Smooth muscle cell (in vitro differentiated cells): ENCODE measurements around the gene AGAP1. TPM values are rescaled to one million over a fixed set of nuclear protein-coding genes. Genes with fewer than 3 reads are reported as not detected.

Source experiments
- DNase-seq: peaks from one replicate; lab custom pipeline; 2025; ENCODE audit not compliant: unreplicated experiment; lab: John Stamatoyannopoulos, UW
- H2AFZ ChIP-seq: fragments of 200-600 bp; sonication (generic); 2 replicates; pipeline ENCODE4 v1.6.0; 2016; ENCODE audit warnings: antibody characterized with exemption, low read depth, mild to moderate bottlenecking
- H3F3A ChIP-seq: fragments of 200-600 bp; sonication (generic); 2 replicates; pipeline ENCODE4 v1.6.0; 2017; ENCODE audit warnings: antibody characterized with exemption, low read depth
- H3K27ac ChIP-seq: fragments of 200-600 bp; sonication (generic); 2 replicates; pipeline ENCODE4 v1.5.1; 2016; ENCODE audit warnings: low read depth, mild to moderate bottlenecking
- H3K27me3 ChIP-seq: fragments of 200-600 bp; sonication (generic); 2 replicates; pipeline ENCODE4 v1.6.1; 2016; ENCODE audit warnings: low read depth, mild to moderate bottlenecking
- H3K36me3 ChIP-seq: fragments of 200-600 bp; sonication (generic); 2 replicates; pipeline ENCODE4 v1.5.1; 2016; ENCODE audit warnings: low read depth
- H3K4me1 ChIP-seq: fragments of 200-600 bp; sonication (generic); 2 replicates; pipeline ENCODE4 v1.5.1; 2016; ENCODE audit warnings: low read depth
- H3K4me2 ChIP-seq: fragments of 200-600 bp; sonication (generic); 2 replicates; pipeline ENCODE4 v1.6.0; 2016; ENCODE audit warnings: mild to moderate bottlenecking
- H3K4me3 ChIP-seq: fragments of 200-600 bp; sonication (generic); 2 replicates; pipeline ENCODE4 v1.5.1; 2016; ENCODE audit warnings: mild to moderate bottlenecking
- H3K79me2 ChIP-seq: fragments of 200-600 bp; sonication (generic); 2 replicates; pipeline ENCODE4 v1.6.0; 2016; ENCODE audit warnings: low read depth, mild to moderate bottlenecking
- H3K9ac ChIP-seq: fragments of 200-600 bp; sonication (generic); 2 replicates; pipeline ENCODE4 v1.6.0; 2016; ENCODE audit warnings: low read depth
- H3K9me3 ChIP-seq: fragments of 200-600 bp; sonication (generic); replicated peaks from 2 replicates; pipeline ENCODE4 v1.5.1; 2016; ENCODE audit warnings: low read depth
- H4K20me1 ChIP-seq: fragments of 200-600 bp; sonication (generic); 2 replicates; pipeline ENCODE4 v1.6.0; 2016; ENCODE audit warnings: low read depth
- WGBS: methylation state at CpG from one replicate; pipeline ENCODE4 v1.1.7; 2016; ENCODE audit warnings: low lambda C conversion rate; 5-methylcytosine and 5-hydroxymethylcytosine counted together
- polyA plus RNA-seq: library from polyadenylated mRNA; unstranded; fragments of >200 nt; fragmentation: Nextera tagmentation; extraction: Ambion mirVana; gene quantifications from 2 replicates; pipeline ENCODE4 v1.2.1, GENCODE V29; 2016
- total RNA-seq: library from RNA; depleted of rRNA; stranded (reverse); fragments of >200 nt; gene quantifications from 2 replicates; pipeline ENCODE4 v1.2.3, GENCODE V29; 2014
- TF ChIP-seq, protein P1 (sequence below): fragments of 200-600 bp; sonication (generic); IDR thresholded peaks from 2 replicates; pipeline ENCODE4 v1.5.1; 2017; ENCODE audit warnings: borderline replicate concordance, mild to moderate bottlenecking, antibody characterized with exemption; ENCODE audit not compliant: insufficient read depth, poor library complexity, severe bottlenecking

The AGAP1 gene
- total and polyA plus RNA-seq, 2 experiments from 2014 or later, result 3.9 to 9.8 TPM

GRCh38 chr2:235709969-235710879 lies 216.4 kb downstream of the AGAP1 start:
- H3K4me2 ChIP-seq, result no peak overlapping the region

DNA sequence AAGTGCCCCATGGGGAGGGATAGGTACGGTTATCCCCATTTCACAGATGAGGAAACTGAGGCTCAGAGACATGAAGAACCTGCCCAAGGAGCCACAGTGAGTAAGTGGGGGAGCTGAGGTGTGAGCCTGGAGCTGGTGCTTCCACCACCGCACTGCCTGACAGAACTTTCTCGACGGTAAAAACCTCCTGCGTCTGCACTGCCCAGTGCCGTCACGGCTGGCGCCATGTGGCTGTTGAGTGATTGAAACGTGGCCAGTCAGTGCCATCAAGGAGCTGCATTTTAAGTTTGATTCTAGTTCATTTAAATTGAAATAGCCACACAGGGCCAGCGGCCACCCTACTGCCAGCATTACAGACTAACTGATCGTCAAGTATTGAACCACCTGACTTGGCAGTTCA lies 217.1 kb downstream of the AGAP1 start:
- Histone ChIP-seq H3F3A (no peaks in the 10 kb centered on the region), H2AFZ (no peak overlapping the region), H3K27ac (no peak overlapping the region), H4K20me1 (peaks cover 84% of the 10 kb centered on the region), H3K4me1 (no peaks in the 10 kb centered on the region), H3K27me3 (no peaks in the 10 kb centered on the region), H3K9me3 (no peaks in the 10 kb centered on the region), H3K9ac (no peak overlapping the region), H3K4me2 (no peak overlapping the region), H3K36me3 (no peaks in the 10 kb centered on the region), H3K4me3 (no peak overlapping the region), H3K79me2 (no peaks in the 10 kb centered on the region)
- 98% methylated on average over 11 of the region's 11 CpGs for WGBS
- DNase-seq, result no peak
- TF ChIP-seq, protein P1, sequence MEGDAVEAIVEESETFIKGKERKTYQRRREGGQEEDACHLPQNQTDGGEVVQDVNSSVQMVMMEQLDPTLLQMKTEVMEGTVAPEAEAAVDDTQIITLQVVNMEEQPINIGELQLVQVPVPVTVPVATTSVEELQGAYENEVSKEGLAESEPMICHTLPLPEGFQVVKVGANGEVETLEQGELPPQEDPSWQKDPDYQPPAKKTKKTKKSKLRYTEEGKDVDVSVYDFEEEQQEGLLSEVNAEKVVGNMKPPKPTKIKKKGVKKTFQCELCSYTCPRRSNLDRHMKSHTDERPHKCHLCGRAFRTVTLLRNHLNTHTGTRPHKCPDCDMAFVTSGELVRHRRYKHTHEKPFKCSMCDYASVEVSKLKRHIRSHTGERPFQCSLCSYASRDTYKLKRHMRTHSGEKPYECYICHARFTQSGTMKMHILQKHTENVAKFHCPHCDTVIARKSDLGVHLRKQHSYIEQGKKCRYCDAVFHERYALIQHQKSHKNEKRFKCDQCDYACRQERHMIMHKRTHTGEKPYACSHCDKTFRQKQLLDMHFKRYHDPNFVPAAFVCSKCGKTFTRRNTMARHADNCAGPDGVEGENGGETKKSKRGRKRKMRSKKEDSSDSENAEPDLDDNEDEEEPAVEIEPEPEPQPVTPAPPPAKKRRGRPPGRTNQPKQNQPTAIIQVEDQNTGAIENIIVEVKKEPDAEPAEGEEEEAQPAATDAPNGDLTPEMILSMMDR, result no peak

More at GRCh38 chr2:235709969-235710879, 216.4 kb downstream of the AGAP1 start:
- Histone ChIP-seq H3K27ac (peak overlapping the region; percentile 24), H3K79me2 (no peaks in the 10 kb centered on the region), H3K9me3 (no peaks in the 10 kb centered on the region), H4K20me1 (peaks cover 84% of the 10 kb centered on the region), H2AFZ (no peak overlapping the region), H3K4me1 (no peaks in the 10 kb centered on the region), H3F3A (no peaks in the 10 kb centered on the region), H3K4me3 (no peak overlapping the region), H3K27me3 (no peaks in the 10 kb centered on the region), H3K36me3 (no peaks in the 10 kb centered on the region), H3K9ac (no peak overlapping the region)
- no peak for DNase-seq
- 95% methylated on average over 27 of the region's 27 CpGs for WGBS
- TF ChIP-seq, protein P1, result no peak

- no peaks in the 10 kb centered on the region for H3K4me1 ChIP-seq
- DNase-seq, result no peak
- H3K36me3 ChIP-seq, result no peaks in the 10 kb centered on the region
- no peaks in the 10 kb centered on the region for H3F3A ChIP-seq
- H2AFZ ChIP-seq, result no peak overlapping the region
- H3K4me3 ChIP-seq, result no peak overlapping the region
- no peaks in the 10 kb centered on the region for H3K27me3 ChIP-seq
- H3K9me3 ChIP-seq, result no peaks in the 10 kb centered on the region
- peaks cover 84% of the 10 kb centered on the region for H4K20me1 ChIP-seq
- H3K4me2 ChIP-seq, result no peak overlapping the region
- no peaks in the 10 kb centered on the region for H3K79me2 ChIP-seq
- no peak overlapping the region for H3K9ac ChIP-seq
- WGBS, result 97% methylated on average over 11 of the region's 11 CpGs
- no peak overlapping the region for H3K27ac ChIP-seq
- TF ChIP-seq, protein P1, result no peak
Measured at GRCh38 chr2:235711527-235711926, 217.7 kb downstream of the AGAP1 start.

DNA sequence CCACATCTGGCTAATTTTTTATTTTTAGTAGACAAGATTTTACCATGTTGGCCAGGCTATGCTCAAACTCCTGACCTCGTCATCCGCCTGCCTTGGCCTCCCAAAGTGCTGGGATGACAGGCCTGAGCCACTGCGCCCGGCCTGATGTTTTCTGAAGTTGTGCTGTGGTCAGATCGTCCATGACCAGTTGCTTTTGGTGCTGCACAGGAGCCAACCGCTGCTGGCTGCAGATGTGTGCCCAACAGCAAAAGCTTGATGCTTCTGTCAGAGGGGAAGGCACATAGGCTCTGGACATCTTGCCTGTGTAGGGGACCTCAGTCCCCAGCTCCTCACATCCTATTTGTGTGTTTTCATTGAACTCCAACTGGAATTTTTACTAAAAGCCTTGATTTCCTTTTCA lies 218.3 kb downstream of the AGAP1 start:
- Histone ChIP-seq H3K9ac (no peak overlapping the region), H3F3A (no peaks in the 10 kb centered on the region), H3K27me3 (no peaks in the 10 kb centered on the region), H4K20me1 (peaks cover 84% of the 10 kb centered on the region), H3K9me3 (no peaks in the 10 kb centered on the region), H3K79me2 (no peaks in the 10 kb centered on the region), H3K4me1 (no peaks in the 10 kb centered on the region), H3K27ac (no peak overlapping the region), H3K4me2 (no peak overlapping the region), H2AFZ (no peak overlapping the region), H3K36me3 (no peaks in the 10 kb centered on the region), H3K4me3 (no peak overlapping the region)
- WGBS, result 98% methylated on average over 6 of the region's 6 CpGs
- TF ChIP-seq, protein P1, result no peak
- DNase-seq, result no peak
